BE2C (cell line): Measurements from ENCODE around the gene DYNLL1.

Source experiments
- DNase-seq: peaks from one replicate; pipeline ENCODE4 v3.0.0-alpha.2; 2020
- H3K27me3 ChIP-seq: fragments of 250-450 bp; sonication (Bioruptor Pico); 2 replicates; pipeline ENCODE4 v1.5.1; 2020; ENCODE audit warnings: mild to moderate bottlenecking
- H3K36me3 ChIP-seq: fragments of 250-450 bp; sonication (Bioruptor Pico); 2 replicates; pipeline ENCODE4 v1.5.1; 2020; ENCODE audit warnings: mild to moderate bottlenecking
- H3K4me1 ChIP-seq: fragments of 250-450 bp; sonication (Bioruptor Pico); 2 replicates; pipeline ENCODE4 v1.5.1; 2020
- H3K4me3 ChIP-seq: 2 replicates; pipeline ENCODE4 v1.5.1; 2011; ENCODE audit warnings: low read depth, low read length
- H3K9me3 ChIP-seq: fragments of 250-450 bp; sonication (Bioruptor Pico); 2 replicates; pipeline ENCODE4 v1.5.1; 2020
- CTCF ChIP-seq: IDR thresholded peaks from 2 replicates; pipeline ENCODE4 v1.5.1; 2012; ENCODE audit warnings: mild to moderate bottlenecking, low read depth, low read length

DYNLL1 gene

GRCh38 chr12:120467439-120467838 is 28.5 kb upstream of the DYNLL1 start:
- no peaks in the 10 kb centered on the region for H3K27me3 ChIP-seq
- no peaks in the 10 kb centered on the region for H3K4me1 ChIP-seq
- no peak for TF ChIP-seq CTCF
- H3K9me3 ChIP-seq = no peaks in the 10 kb centered on the region
- peaks cover 44% of the 10 kb centered on the region for H3K36me3 ChIP-seq
- no peak for DNase-seq
- no peak overlapping the region for H3K4me3 ChIP-seq

DNA sequence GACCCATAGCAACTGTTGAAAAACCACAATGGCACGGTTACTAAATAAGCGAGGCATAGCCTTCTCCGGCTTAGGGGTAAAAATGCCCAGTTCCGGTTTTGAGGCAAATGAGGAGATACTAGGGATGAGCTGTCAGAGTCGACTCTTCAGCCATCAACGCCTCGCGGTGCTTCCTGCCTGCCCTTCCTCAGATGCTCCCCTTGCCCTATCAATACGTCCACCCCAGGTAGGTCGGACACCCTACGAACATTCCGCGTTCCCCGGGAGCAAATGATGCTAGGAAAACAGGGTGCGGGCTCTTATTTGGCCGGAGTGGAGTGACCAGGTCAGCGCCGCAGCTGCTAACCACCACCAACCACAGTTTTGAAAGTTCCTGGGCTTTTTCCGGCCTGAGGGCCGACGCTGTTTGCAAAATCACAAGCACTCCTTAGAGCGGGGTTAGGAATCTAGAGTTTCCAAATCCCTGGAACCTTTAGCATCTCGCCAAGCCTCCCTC is 27.5 kb upstream of the DYNLL1 start:
- Histone ChIP-seq H3K4me1 (no peaks in the 10 kb centered on the region), H3K36me3 (peaks cover 35% of the 10 kb centered on the region), H3K9me3 (no peaks in the 10 kb centered on the region), H3K27me3 (no peaks in the 10 kb centered on the region), H3K4me3 (peak overlapping the region; percentile 92)
- TF ChIP-seq CTCF = no peak
- DNase-seq = peak; percentile 13

DNA sequence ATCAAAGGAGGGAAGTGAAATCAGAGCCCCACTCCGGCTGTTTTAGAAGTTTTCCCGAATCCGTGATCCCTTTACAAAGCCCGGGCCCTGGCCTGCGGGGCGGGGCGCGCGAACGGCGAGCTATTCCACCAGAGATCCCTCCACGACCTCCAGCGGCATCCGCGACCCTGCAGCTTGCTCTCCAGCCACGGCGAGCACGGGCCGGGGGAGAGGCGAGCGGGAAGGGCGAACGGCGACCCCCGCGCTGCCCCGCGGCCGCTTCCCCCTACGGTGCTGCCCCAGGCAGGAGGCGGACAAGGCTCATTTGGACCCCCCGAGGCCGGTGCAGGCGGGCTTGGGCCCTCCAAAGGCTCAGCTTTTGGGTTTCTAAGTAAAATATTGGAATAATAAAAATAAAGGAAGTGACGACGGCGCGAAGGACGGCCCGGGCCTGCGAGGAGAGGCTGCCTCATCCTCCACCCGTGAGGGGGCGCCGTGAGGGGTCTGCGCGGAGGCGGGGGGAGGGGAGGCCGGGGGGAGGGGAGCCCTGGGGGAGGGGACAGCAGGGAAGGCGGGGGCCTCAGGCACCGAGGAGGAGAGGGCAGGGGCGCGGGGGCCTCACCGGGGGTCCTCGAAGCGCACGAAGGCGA is 27.0 kb upstream of the DYNLL1 start:
- no peaks in the 10 kb centered on the region for H3K4me1 ChIP-seq
- no peak for TF ChIP-seq CTCF
- peak; percentile 61 for DNase-seq
- no peaks in the 10 kb centered on the region for H3K27me3 ChIP-seq
- H3K36me3 ChIP-seq = peaks cover 29% of the 10 kb centered on the region
- peak overlapping the region; percentile 92 for H3K4me3 ChIP-seq
- H3K9me3 ChIP-seq = no peaks in the 10 kb centered on the region

DNA sequence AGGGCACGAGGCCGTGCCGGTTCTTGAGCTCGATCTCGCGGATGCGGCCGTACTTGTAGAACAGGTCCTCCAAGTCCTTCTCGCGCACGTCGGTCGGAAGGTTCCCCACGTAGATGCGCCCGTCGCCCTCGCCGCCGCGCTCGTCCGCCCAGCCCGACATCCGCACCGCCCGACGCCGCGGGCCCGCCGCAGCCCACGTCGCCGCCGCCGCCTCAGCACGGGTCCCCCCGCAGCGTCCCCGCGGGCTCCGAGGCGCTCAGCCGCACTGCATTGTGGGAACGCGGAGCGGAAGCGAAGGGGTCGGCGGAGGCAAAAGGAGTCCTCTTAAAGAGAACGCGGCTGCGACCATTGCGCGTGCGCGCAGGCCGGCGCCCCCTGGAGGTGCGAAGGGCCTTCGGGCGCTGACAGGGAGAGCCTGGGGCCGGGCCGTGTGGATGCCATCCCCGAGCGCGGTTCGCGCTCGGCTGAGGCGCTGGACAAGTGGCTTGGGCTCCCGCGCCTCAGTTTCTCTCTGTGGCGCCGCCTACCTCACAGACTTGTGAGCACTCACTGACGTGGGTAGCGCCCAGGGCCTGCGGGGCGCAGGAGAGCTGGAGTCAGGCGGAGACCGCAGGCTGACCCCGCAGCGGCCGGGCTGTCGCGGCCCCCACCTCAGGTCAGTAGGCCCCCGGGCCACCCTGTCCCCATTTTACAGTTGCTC is 26.3 kb upstream of the DYNLL1 start, which contains the start of gene SRSF9:
Gene SRSF9 (minus strand): TSS at position 299 of the 700 bp plus-strand sequence. CDS start 139 bp downstream, at position 160.
- Histone ChIP-seq H3K4me1 (no peaks in the 10 kb centered on the region; the same call in 1 of the 2 replicates), H3K4me3 (peak within 1 kb of the TSS; percentile 92), H3K36me3 (peaks cover 23% of the 10 kb centered on the region), H3K9me3 (no peaks in the 10 kb centered on the region), H3K27me3 (no peaks in the 10 kb centered on the region)
- DNase-seq = peak; percentile 98
- TF ChIP-seq CTCF = peak; percentile 86

DNA sequence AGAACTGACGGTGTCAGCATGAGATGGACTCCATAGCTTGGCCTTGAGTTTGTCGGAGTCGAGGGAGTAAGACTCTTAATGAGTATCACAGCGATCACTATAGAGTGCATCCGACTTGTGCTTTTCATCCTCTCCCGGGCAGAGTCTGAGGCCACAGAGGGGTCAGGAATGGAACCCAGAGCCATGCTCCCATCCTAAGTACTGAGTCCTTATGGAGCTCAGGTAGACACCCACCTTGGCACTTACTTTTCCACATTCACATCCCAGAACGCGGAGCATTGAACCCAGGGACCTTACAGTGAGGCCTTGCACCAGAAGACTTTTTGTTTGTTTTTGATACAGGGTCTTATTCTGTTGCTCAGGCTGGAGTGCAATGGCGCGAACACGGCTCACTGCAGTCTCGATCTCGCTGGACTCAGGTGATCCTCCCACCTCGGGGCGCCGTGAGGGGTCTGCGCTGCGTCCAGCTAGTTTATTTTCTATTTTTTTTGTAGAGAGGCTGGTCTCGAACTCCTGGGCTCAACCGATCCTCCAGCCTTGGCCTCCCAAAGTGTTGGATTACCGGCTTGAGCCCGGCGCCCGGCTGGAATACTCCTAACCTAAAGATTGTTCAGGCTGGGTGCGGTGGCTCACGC is 25.6 kb upstream of the DYNLL1 start:
- peaks cover 16% of the 10 kb centered on the region for H3K36me3 ChIP-seq
- H3K4me3 ChIP-seq = peak overlapping the region; percentile 92
- DNase-seq = no peak
- no peaks in the 10 kb centered on the region; the same call in 1 of the 2 replicates for H3K4me1 ChIP-seq
- H3K27me3 ChIP-seq = no peaks in the 10 kb centered on the region
- no peak for TF ChIP-seq CTCF
- no peaks in the 10 kb centered on the region for H3K9me3 ChIP-seq
